Measurements from ENCODE around the gene COQ8A.
A peak's percentile ranks its signal among the peaks of the same experiment; 100 is the strongest.

Gene COQ8A

DNA sequence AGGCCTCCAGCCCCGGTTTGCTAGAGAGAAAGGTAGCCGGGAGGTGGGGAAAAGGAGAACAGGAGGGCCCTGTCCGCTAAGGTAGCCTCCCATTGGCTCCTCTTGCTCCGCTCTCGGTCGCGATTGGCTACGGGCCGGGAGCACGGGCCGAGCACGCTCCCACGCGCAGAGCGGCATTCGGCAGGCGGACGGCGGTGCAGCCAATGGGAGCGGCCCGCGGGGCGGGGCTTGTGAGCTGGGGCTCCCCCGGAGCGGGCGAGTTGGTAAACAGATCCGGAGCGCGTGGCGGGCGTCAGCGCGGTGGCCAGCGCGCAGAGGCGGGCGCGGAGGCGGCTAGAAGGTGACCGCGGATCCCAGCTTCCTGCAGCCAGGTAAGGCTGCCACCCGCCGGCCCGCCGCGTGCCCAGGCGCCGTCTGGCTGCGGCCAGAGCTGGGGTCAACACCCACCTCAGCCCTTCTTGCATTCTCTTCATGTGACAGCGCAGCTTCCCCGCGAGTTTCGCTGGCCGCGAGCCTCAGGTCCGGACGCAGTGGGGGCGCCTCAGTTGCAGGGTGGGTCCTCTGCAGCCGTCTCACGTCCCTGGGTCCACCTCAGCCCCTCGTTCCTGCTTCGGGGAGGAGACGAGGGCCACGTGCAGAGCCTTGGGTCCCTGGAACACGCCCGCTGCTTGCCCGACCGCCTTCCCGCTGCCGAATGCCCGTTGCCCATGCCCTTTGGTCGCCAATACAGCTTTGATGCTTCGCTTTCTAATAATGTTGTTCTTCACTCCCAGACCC, at the start of gene COQ8A:
Gene COQ8A, plus strand, starts transcription at position 266 of the 777 bp plus-strand sequence. CDS start 21,092 bp downstream, outside the sequence.
- peak; percentile 97 for DNase-seq (ENCODE audit: low read depth)
- TF ChIP-seq CTCF (conservative IDR thresholded peaks at IDR 0.05; ENCODE audit: low read depth, low read length) = no peak

GRCh38 chr1:226890331-226891108, 49.6 kb upstream of the COQ8A start:
- no peak for TF ChIP-seq CTCF (conservative IDR thresholded peaks at IDR 0.05; ENCODE audit: low read depth, low read length)
- DNase-seq (ENCODE audit: low read depth) = no peak
- no peak overlapping the region for H3K4me3 ChIP-seq (ENCODE audit: low read length)

More for the DNA sequence above, at the start of gene COQ8A:
- peak within 1 kb of the TSS; percentile 68 for H3K4me3 ChIP-seq (ENCODE audit: low read length)

GRCh38 chr1:226891346-226891745, 48.7 kb upstream of the COQ8A start:
- H3K4me3 ChIP-seq (ENCODE audit: low read length) = no peak overlapping the region
- no peak for TF ChIP-seq CTCF (conservative IDR thresholded peaks at IDR 0.05; ENCODE audit: low read depth, low read length)
- DNase-seq (ENCODE audit: low read depth) = no peak

GRCh38 chr1:226891846-226892523, 48.1 kb upstream of the COQ8A start:
- TF ChIP-seq CTCF (conservative IDR thresholded peaks at IDR 0.05; ENCODE audit: low read depth, low read length) = no peak
- H3K4me3 ChIP-seq (ENCODE audit: low read length) = no peak overlapping the region
- DNase-seq (ENCODE audit: low read depth) = no peak

- no peak for TF ChIP-seq CTCF (conservative IDR thresholded peaks at IDR 0.05; ENCODE audit: low read depth, low read length)
- no peak for DNase-seq (ENCODE audit: low read depth)
Observed at GRCh38 chr1:226892524-226892875, 47.6 kb upstream of the COQ8A start.

GRCh38 chr1:226893936-226894335, 46.2 kb upstream of the COQ8A start:
- no peak for DNase-seq (ENCODE audit: low read depth)
- no peak for TF ChIP-seq CTCF (conservative IDR thresholded peaks at IDR 0.05; ENCODE audit: low read depth, low read length)
- H3K4me3 ChIP-seq (ENCODE audit: low read length) = no peak overlapping the region

More at GRCh38 chr1:226892524-226892875, 47.6 kb upstream of the COQ8A start:
- no peak overlapping the region for H3K4me3 ChIP-seq (ENCODE audit: low read length)

Data from retinal pigment epithelial cell (primary cell).